WTC11 (cell line): Measurements from ENCODE around the gene CEBPG. TPM values are rescaled to one million over a fixed set of nuclear protein-coding genes. Genes with fewer than 3 reads are reported as not detected.

Experiments
- AFF4 ChIP-seq: sonication (generic); formaldehyde crosslinking; IDR thresholded peaks from 2 replicates; pipeline ENCODE4 v1.8.1; 2023; ENCODE audit warnings: mild to moderate bottlenecking, missing genetic modification reagents, borderline replicate concordance
- CREM ChIP-seq: sonication (generic); formaldehyde crosslinking; IDR thresholded peaks from 2 replicates; pipeline ENCODE4 v1.8.1; 2022; ENCODE audit warnings: mild to moderate bottlenecking, missing genetic modification reagents, moderate library complexity
- ETV6 ChIP-seq: sonication (generic); formaldehyde crosslinking; IDR thresholded peaks from 2 replicates; pipeline ENCODE4 v1.8.1; 2022; ENCODE audit warnings: mild to moderate bottlenecking, missing genetic modification reagents
- GABPB1 ChIP-seq: sonication (generic); formaldehyde crosslinking; IDR thresholded peaks from 2 replicates; pipeline ENCODE4 v1.8.1; 2023; ENCODE audit warnings: mild to moderate bottlenecking, missing genetic modification reagents
- IRF1 ChIP-seq: sonication (generic); formaldehyde crosslinking; IDR thresholded peaks from 2 replicates; pipeline ENCODE4 v1.8.0; 2023; ENCODE audit warnings: missing genetic modification reagents
- JAZF1 ChIP-seq: fragments of 250-450 bp; sonication (Bioruptor Pico); IDR thresholded peaks from 2 replicates; pipeline ENCODE4 v1.9.0; 2021; ENCODE audit warnings: moderate library complexity, mild to moderate bottlenecking, inconsistent platforms
- NFE2L1 ChIP-seq: sonication (generic); formaldehyde crosslinking; IDR thresholded peaks from 2 replicates; pipeline ENCODE4 v1.8.1; 2023; ENCODE audit warnings: missing genetic modification reagents
- NFYB ChIP-seq: sonication (generic); formaldehyde crosslinking; conservative IDR thresholded peaks from 2 replicates; pipeline ENCODE4 v1.8.0; 2022; ENCODE audit warnings: low read depth, missing genetic modification reagents
- STAT6 ChIP-seq: sonication (generic); formaldehyde crosslinking; conservative IDR thresholded peaks from 2 replicates; pipeline ENCODE4 v1.8.1; 2023; ENCODE audit warnings: mild to moderate bottlenecking, low read depth, missing genetic modification reagents, moderate library complexity
- TCF7 ChIP-seq: sonication (generic); formaldehyde crosslinking; IDR thresholded peaks from 2 replicates; pipeline ENCODE4 v1.8.0; 2022; ENCODE audit warnings: mild to moderate bottlenecking, low read depth, missing genetic modification reagents, moderate library complexity
- TEAD1 ChIP-seq: sonication (generic); formaldehyde crosslinking; IDR thresholded peaks from 2 replicates; pipeline ENCODE4 v1.8.0; 2022; ENCODE audit warnings: mild to moderate bottlenecking, missing genetic modification reagents
- TEAD4 ChIP-seq: sonication (generic); formaldehyde crosslinking; IDR thresholded peaks from 2 replicates; pipeline ENCODE4 v1.8.0; 2022; ENCODE audit warnings: mild to moderate bottlenecking, missing genetic modification reagents
- TP53 ChIP-seq: sonication (generic); formaldehyde crosslinking; IDR thresholded peaks from 2 replicates; pipeline ENCODE4 v1.8.1; 2023; ENCODE audit warnings: mild to moderate bottlenecking, missing genetic modification reagents
- USF1 ChIP-seq: sonication (generic); formaldehyde crosslinking; IDR thresholded peaks from 2 replicates; pipeline ENCODE4 v1.8.0; 2022; ENCODE audit warnings: mild to moderate bottlenecking, missing genetic modification reagents
- USF2 ChIP-seq: sonication (generic); formaldehyde crosslinking; IDR thresholded peaks from 2 replicates; pipeline ENCODE4 v1.8.1; 2023; ENCODE audit warnings: mild to moderate bottlenecking, missing genetic modification reagents, moderate library complexity
- ZNF396 ChIP-seq: fragments of 250-450 bp; sonication (Bioruptor Pico); IDR thresholded peaks from 2 replicates; pipeline ENCODE4 v1.8.0; 2021; ENCODE audit warnings: mild to moderate bottlenecking, moderate library complexity, borderline replicate concordance
- total RNA-seq: library from RNA; stranded (reverse); gene quantifications from 3 replicates; pipeline ENCODE4 v1.2.3, GENCODE V29; 2021
- TF ChIP-seq, protein P1 (sequence below): sonication (generic); formaldehyde crosslinking; IDR thresholded peaks from 2 replicates; pipeline ENCODE4 v1.8.1; 2023; ENCODE audit warnings: mild to moderate bottlenecking, missing genetic modification reagents
- TF ChIP-seq, protein P2 (sequence below): sonication (generic); formaldehyde crosslinking; IDR thresholded peaks from 2 replicates; pipeline ENCODE4 v1.8.1; 2023; ENCODE audit warnings: mild to moderate bottlenecking, moderate library complexity, missing genetic modification reagents
- TF ChIP-seq, protein P3 (sequence below): fragments of 250-450 bp; sonication (Bioruptor Pico); IDR thresholded peaks from 2 replicates; pipeline ENCODE4 v1.9.0; 2021; ENCODE audit warnings: mild to moderate bottlenecking
- TF ChIP-seq, protein P4 (sequence below): fragments of 250-450 bp; sonication (Bioruptor Pico); IDR thresholded peaks from 2 replicates; pipeline ENCODE4 v1.8.0; 2021; ENCODE audit warnings: mild to moderate bottlenecking
- TF ChIP-seq, protein P5 (sequence below): sonication (generic); formaldehyde crosslinking; IDR thresholded peaks from 2 replicates; pipeline ENCODE4 v1.8.1; 2022; ENCODE audit warnings: mild to moderate bottlenecking, missing genetic modification reagents, moderate library complexity, borderline replicate concordance

Gene CEBPG
- total RNA-seq, 1 experiment from 2014 or later, result 33.1 TPM

- 0 out of 2 replicates have a peak, but pooled peaks have one; percentile 6 for TF ChIP-seq USF2 (CRISPR knock-in tag)
- peak; percentile 71; the same call in 1 of the 2 replicates for TF ChIP-seq TEAD1 (CRISPR knock-in tag)
- TF ChIP-seq IRF1 (CRISPR knock-in tag), result 0 out of 2 replicates have a peak, but pooled peaks have one; percentile 10
- TF ChIP-seq, protein P1, sequence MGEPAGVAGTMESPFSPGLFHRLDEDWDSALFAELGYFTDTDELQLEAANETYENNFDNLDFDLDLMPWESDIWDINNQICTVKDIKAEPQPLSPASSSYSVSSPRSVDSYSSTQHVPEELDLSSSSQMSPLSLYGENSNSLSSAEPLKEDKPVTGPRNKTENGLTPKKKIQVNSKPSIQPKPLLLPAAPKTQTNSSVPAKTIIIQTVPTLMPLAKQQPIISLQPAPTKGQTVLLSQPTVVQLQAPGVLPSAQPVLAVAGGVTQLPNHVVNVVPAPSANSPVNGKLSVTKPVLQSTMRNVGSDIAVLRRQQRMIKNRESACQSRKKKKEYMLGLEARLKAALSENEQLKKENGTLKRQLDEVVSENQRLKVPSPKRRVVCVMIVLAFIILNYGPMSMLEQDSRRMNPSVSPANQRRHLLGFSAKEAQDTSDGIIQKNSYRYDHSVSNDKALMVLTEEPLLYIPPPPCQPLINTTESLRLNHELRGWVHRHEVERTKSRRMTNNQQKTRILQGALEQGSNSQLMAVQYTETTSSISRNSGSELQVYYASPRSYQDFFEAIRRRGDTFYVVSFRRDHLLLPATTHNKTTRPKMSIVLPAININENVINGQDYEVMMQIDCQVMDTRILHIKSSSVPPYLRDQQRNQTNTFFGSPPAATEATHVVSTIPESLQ, result no peak
- no peak for TF ChIP-seq NFE2L1
- TF ChIP-seq JAZF1, result no peak
- TF ChIP-seq CREM (CRISPR knock-in tag), result no peak
- 0 out of 2 replicates have a peak, but pooled peaks have one; percentile 73 for TF ChIP-seq TP53
- no peak; the same call in 1 of the 2 replicates for TF ChIP-seq ETV6 (CRISPR knock-in tag)
- peak; percentile 93 for TF ChIP-seq NFYB
- TF ChIP-seq AFF4 (CRISPR knock-in tag), result no peak
- peak; percentile 97 for TF ChIP-seq GABPB1
- TF ChIP-seq, protein P2, sequence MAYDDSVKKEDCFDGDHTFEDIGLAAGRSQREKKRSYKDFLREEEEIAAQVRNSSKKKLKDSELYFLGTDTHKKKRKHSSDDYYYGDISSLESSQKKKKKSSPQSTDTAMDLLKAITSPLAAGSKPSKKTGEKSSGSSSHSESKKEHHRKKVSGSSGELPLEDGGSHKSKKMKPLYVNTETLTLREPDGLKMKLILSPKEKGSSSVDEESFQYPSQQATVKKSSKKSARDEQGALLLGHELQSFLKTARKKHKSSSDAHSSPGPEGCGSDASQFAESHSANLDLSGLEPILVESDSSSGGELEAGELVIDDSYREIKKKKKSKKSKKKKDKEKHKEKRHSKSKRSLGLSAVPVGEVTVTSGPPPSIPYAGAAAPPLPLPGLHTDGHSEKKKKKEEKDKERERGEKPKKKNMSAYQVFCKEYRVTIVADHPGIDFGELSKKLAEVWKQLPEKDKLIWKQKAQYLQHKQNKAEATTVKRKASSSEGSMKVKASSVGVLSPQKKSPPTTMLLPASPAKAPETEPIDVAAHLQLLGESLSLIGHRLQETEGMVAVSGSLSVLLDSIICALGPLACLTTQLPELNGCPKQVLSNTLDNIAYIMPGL, result 0 out of 2 replicates have a peak, but pooled peaks have one; percentile 19
- 0 out of 2 replicates have a peak, but pooled peaks have one; percentile 55 for TF ChIP-seq STAT6 (CRISPR knock-in tag)
- TF ChIP-seq, protein P3, sequence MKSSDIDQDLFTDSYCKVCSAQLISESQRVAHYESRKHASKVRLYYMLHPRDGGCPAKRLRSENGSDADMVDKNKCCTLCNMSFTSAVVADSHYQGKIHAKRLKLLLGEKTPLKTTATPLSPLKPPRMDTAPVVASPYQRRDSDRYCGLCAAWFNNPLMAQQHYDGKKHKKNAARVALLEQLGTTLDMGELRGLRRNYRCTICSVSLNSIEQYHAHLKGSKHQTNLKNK (CRISPR knock-in tag), result no peak
- TF ChIP-seq, protein P4, sequence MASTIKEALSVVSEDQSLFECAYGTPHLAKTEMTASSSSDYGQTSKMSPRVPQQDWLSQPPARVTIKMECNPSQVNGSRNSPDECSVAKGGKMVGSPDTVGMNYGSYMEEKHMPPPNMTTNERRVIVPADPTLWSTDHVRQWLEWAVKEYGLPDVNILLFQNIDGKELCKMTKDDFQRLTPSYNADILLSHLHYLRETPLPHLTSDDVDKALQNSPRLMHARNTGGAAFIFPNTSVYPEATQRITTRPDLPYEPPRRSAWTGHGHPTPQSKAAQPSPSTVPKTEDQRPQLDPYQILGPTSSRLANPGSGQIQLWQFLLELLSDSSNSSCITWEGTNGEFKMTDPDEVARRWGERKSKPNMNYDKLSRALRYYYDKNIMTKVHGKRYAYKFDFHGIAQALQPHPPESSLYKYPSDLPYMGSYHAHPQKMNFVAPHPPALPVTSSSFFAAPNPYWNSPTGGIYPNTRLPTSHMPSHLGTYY (CRISPR knock-in tag), result no peak
- TF ChIP-seq, protein P5, sequence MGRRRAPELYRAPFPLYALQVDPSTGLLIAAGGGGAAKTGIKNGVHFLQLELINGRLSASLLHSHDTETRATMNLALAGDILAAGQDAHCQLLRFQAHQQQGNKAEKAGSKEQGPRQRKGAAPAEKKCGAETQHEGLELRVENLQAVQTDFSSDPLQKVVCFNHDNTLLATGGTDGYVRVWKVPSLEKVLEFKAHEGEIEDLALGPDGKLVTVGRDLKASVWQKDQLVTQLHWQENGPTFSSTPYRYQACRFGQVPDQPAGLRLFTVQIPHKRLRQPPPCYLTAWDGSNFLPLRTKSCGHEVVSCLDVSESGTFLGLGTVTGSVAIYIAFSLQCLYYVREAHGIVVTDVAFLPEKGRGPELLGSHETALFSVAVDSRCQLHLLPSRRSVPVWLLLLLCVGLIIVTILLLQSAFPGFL, result no peak
- no peak for TF ChIP-seq USF1 (CRISPR knock-in tag)
- TF ChIP-seq ZNF396, result no peak
- TF ChIP-seq TCF7 (CRISPR knock-in tag), result no peak
- TF ChIP-seq TEAD4 (CRISPR knock-in tag), result no peak
Observed at GRCh38 chr19:33373453-33374235, at the start of gene CEBPG (continued).
